Endometrial microvascular endothelial cells (primary cell): ENCODE data around the gene ZNF544. TPM values are rescaled to one million over a fixed set of nuclear protein-coding genes. Genes with fewer than 3 reads are reported as not detected.
"Not testable (repeated sequence)": the region's sequence is repeated elsewhere in the genome, so short reads cannot be mapped to it uniquely, and the experiment has no call there.

Experiments
- in situ Hi-C: cut with HindIII; loops from 2 replicates; pipeline ENCODE4 v1.10.0; 2017; ENCODE audit warnings: low sequenced_read_pairs, low pct_unique_long_range_greater_than_20kb; ENCODE audit errors: inconsistent ontology term
- total RNA-seq: library from RNA; depleted of rRNA; stranded (reverse); fragments of >200 nt; gene quantifications from one replicate; pipeline ENCODE4 v1.2.3, GENCODE V29; 2015; ENCODE audit errors: inconsistent ontology term

ZNF544 gene
- total RNA-seq, 1 donor from 2014 or later: 59.2 TPM

DNA sequence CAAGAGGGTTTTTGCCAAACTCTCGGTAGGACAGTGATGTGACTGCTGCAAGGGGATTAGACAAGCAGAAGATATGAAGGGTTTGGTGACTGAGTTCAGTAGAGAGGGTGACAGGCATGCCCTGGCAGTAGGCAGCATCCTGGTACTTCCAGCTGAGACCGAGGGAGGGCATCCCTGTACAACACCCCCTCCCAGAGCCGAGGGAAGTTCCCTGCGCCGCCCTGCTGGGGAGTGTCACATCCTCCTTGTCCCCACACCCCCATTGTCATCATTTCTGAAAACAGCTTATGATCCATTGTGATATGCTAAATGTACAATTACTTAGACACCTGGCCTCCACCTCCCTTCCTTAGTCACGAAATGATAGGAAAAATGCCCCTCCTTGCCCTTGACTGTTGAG lies 14.6 kb downstream of the ZNF544 start:
- in situ Hi-C loops: no loop called here

DNA sequence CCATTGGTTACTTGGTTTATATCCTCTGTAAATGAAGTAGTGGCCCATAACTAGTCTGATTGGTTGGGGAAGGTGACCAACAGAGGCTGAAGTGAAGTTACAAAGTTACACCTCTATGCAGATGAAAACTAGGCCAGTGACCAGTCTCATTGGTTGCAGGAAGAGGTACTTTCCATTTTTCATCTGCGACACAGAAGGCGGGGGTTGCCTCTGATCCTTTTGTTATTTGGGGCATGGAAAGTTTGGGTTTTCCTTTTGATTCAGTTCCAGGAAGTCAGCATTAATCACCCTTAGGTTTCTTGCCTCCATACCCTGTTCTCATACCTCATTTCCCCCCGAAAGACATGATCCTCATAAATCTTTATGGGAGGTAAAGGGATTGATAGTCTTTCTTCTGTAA lies 20.2 kb downstream of the ZNF544 start:
- in situ Hi-C loops: no loop called here

DNA sequence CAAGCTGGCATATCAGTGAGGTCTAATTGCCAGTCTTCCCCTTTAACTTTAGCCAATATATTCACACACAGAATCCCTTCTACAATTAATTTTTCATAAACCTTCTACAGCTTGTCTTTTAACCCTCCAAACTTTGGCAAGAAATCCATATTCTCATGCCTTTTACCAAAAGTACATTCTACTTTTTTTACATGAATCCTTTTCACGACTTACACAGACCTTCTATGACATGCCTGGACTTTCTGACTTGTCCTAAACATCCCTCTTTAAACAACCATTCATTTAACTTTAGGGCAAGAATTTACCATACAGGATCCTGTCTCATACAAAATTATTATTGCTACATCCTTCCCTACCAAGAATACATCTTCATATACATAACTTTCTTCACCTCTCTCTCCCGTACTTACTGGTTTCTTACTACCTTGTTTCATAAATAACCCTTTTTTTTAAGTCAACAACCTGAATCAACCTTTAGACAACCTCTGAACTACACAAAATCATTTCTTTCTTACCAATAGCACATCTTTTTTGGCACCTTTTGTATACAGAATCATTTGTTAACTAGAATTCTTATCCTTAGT lies 23.5 kb downstream of the ZNF544 start:
- in situ Hi-C loops: no loop called here

DNA sequence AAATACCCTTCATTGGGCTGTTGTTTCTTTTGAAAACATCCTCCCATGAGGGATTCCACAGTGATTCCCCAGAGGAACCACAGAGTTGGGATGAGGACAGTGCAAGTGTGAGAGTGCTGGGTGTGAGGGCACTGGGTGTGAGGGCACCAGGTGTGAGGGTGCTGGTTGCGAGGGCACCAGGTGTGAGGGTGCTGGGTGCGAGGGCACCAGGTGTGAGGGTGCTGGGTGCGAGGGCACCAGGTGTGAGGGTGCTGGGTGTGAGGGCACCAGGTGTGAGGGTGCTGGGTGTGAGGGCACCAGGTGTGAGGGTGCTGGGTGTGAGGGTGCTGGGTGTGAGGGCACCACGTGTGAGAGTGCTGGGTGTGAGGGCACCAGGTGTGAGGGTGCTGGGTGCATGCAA lies 29.5 kb downstream of the ZNF544 start:
- in situ Hi-C loops: not testable (repeated sequence)

DNA sequence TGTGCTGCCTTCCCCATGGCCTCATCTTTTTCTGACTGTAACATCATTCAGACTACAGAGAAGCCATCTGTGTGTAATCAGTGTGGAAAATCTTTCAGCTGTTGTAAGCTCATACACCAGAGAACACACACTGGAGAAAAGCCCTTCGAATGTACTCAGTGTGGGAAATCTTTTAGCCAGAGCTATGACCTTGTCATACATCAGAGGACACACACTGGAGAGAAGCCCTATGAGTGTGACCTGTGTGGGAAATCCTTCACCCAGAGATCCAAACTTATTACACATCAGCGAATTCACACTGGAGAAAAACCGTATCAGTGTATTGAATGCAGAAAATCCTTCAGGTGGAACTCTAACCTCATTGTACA lies 32.9 kb downstream of the ZNF544 start:
- in situ Hi-C loops: no loop called here

DNA sequence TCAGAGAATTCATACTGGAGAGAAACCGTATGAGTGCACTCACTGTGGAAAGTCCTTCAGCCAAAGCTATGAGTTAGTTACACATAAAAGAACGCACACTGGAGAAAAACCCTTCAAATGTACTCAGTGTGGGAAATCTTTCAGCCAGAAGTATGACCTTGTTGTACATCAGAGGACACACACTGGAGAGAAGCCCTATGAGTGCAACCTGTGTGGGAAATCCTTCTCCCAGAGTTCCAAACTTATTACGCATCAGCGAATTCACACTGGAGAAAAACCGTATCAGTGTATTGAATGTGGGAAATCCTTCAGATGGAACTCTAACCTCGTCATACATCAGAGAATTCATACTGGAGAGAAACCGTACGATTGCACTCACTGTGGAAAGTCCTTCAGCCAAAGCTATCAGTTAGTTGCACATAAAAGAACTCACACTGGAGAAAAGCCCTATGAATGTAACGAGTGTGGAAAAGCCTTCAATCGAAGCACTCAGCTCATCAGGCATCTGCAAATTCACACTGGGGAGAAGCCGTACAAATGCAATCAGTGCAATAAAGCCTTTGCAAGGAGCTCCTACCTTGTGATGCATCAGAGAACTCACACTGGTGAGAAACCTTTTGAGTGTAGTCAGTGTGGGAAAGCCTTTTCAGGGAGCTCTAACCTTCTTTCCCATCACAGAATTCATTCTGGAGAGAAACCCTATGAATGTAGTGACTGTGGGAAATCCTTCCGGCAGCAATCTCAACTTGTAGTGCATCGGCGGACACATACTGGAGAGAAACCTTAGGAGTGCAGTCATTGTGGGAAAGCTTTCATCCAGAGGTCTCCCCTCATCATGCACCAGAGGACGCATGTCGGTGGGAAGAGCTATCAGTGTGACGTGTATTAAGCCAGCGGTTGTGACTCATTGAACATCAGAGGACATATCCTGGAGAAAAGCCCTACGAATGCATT lies 33.5 kb downstream of the ZNF544 start:
- in situ Hi-C loops: no loop called here

DNA sequence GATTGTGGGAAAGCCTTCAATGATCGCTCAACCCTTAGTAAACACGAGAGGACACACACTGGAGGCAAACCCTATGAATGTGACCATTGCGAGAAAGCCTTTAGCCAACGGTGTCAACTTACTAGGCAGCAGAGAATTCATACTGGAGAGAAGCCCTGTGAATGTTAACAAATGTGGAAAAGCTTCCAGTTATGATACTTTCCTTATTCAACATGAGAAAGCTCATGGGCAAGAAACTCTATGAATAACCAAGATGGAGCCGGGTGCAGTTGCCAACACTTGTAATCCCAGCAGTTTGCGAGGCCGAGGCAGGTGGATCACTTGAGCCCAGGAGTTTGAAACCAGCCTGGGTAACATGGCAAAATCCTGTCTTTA lies 34.2 kb downstream of the ZNF544 start:
- in situ Hi-C loops: no loop called here

DNA sequence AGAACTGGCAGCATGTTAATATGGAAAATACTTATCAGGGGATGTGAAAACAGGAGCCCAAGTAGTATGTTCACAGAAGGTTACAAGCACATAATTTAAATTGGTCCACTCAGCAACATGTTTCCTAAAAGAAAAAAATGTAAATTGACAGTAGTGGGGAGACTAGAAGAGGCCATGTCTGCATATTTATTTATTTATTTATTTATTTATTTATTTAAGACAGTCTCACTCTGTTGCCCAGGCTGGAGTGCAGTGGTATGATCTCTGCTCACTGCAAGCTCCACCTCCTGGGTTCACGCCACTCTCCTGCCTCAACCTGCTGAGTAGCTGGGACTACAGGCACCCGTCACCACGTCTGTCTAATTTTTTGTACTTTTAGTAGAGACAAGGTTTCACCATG lies 36.4 kb downstream of the ZNF544 start:
- in situ Hi-C loops: no loop called here

DNA sequence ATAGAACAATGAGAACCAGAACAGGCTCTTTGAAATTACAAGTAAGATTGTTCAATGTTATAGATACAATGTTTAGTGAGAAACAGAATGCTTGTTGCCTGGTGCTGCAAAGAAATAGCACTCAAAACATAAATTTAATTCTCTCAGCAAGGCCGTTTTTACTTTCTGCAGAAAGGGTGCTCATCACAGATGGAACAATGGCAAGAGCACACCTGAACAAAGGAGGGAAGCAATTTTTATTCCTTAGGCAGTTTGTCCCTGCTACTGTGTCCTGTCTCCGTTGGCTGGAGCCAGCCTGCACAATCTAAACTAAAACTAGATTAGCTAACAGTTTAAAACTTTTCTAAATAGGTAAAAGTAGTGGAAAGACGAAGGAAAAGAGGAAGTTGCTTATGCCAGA lies 39.6 kb downstream of the ZNF544 start:
- in situ Hi-C loops: no loop called here

DNA sequence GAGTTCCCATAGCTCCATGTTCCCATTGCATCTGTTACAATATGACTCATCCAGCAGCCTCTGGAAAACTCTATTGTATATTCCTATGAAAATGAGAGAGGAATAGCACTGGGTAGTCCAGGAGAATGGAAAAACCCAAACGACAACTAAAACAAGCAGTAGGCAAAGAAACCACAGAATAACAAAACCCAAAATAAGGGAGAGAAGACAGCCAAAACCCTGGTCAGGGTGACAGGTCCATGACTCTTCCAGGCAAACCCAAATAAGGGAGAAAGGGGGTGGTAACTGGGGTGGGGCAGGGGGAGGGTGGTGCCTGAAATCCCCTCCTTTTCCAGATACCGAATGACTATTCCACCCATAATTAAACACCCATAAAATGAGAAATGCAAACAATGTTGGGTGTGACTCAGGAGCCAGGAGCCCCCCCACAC lies 46.1 kb downstream of the ZNF544 start:
- in situ Hi-C loops: loop anchor here (10.0 kb wide), 1 partner anchor 50 kb away; the partner anchor contains the start of gene ZNF544

DNA sequence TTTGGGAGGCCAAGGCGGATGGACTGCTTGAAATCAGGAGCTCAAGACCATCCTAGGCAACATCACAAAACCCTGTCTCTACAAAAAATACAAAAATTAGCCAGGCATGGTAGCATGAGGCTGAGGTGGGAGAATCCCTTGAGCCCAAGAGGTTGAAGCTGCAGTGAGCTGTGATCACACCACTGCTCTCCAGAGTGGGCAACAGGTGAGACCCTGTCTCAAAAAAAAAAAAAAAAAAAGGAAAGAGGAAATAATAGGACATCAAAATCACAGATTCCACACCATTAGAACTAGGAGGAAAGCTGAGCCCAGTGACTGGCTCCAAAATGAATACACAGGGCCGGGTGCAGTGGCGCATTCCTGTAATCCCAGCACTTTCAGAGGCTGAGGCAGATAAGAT lies 46.9 kb downstream of the ZNF544 start:
- in situ Hi-C loops: loop anchor here (10.0 kb wide), 1 partner anchor 51 kb away; the partner anchor contains the start of gene ZNF544

DNA sequence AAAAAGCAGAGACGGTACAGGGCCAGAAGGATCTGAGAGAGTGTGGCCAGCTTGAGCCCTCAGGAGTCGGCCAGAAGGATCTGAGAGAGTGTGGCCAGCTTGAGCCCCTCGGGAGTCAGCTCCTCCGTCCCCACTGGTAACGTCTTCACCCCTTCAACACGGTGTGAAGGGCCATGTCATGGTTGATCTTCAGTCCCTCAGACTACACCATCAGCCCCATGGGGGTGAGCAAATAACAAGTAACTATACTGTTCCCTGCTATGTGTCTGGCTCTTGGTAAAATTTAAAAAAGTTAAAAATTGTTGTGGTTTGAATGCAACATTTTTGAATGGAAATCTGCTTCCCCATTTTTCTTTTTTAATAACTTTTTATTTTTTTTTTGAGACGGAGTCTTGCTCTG lies 48.5 kb downstream of the ZNF544 start:
- in situ Hi-C loops: loop anchor here (10.0 kb wide), 1 partner anchor 52 kb away; the partner anchor contains the start of gene ZNF544

DNA sequence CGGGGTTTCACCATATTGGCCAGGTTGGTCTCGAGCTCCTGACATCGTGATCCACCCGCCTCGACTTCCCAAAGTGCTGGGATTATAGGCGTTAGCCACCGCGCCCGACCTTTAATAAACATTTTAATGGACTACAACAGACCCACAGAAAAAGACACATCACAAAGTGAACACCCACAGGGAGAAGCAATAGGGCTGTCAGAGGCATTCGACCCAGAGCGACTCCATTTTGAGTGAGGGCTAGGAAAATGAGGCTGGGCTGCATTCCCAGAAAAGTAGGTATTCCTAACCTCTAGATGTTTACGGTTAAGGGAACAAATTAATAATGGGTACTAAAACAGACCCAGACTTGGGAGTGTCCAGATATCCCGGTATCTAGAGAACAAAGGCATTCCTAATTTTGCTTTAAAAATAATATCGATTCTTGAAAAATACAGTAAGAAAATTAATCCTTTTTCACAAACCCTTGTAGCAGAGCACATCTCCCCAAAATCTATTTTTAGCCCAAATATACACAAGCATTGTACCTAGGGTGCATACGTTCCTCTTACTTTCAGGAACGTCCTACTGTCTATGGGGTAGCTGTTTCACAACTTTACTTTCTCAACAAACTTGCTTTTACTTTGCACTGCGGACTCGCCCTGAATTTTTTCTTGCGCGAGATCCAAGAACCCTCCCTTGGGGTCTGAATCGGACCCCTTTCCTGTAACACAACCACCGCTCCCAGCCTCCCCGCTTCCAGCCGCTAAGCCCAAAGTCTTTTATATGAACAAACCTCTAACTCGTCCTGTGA lies 49.2 kb downstream of the ZNF544 start:
- in situ Hi-C loops: loop anchor here (10.0 kb wide), 1 partner anchor 53 kb away; the partner anchor contains the start of gene ZNF544

DNA sequence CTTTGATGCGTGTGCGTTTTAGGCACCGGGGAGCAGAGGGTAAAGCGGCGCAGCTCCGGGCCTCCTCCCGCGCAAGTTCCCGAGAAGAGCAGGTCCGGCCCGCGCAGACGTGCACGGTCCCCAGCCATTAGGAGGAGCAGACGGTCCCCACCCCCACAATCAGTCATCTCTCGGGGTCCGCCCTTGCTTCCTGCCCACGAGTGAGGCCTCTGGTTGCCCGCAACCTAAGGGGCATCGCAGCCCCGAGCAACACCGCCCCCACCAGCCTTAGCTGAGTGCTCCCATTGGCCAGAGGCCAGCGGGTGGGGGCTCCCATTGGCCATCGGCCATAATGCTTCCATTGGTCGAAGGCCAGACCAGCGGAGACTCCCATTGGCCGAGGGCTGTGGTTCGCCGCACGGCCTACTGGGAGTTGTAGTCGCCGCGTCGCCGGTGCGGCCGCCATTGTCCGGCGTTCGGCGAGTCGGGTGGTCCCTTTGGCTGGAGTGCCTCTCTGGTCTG lies 49.9 kb downstream of the ZNF544 start, which contains the start of gene ZNF8:
TSS of gene ZNF8 (plus strand) at position 415 of the 501 bp plus-strand sequence. CDS start 127 bp downstream, outside the sequence.
- in situ Hi-C loops: loop anchor here (10.0 kb wide), 1 partner anchor 54 kb away; the partner anchor contains the start of gene ZNF544

DNA sequence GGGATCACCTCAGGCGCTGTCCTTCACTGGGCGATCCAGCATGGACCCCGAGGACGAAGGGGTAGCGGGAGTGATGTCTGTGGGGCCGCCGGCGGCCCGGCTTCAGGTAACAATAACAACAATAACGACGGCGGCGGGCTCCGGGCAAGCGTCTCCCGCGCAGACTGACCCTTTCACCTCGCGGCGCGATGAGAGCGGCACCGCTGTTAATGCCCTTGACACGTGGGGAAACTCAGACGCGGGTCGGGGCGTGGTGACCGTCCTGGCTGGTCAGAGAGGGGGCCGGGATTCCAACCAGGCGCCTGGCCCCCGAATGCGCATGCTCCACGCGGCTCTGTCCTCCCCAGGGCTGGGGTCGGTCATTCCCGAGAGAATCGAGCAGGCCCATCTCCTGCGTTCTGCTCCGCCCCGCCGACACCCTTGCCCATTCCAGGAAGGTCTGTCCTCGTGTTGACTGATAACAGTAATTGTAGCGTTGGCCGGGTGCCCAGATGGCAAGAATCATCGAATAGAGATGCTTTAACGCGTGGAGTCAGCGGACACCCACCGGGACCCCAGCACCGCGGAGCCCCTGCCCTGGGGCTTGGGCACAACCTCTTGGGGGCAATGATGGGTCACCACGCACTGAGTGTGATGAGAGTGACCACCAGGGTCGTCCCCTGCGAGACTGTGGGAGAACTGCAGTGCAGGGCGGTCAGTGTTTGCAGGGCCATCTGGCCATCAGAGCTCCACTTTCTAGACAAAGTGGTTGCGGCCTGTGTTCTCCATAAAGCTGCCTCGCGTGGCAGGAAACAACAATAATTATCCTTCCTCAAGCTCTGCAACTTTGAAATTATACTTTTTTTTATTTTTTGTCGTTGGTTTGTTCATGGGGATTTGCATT lies 50.6 kb downstream of the ZNF544 start:
- in situ Hi-C loops: loop anchor here (10.0 kb wide), 1 partner anchor 54 kb away; the partner anchor contains the start of gene ZNF544

DNA sequence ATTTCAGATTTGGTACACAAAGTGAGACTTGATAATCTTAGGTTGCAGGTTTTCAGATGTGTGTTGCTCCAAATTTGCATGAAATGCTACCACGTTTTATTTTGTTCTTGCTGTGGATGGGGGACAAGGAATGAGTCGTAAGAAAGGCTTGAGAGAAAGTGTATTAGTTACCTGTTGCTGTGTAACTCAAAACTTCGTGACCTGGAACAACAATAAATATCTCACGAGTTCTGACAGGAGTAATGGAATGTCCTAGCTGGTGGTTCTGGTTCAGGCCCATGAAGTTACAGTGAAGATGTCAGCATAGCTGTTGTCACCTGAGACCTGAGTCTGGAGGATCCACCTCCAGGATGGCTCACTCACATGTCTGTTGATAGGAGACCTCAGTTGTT lies 51.2 kb downstream of the ZNF544 start:
- in situ Hi-C loops: loop anchor here (10.0 kb wide), 1 partner anchor 55 kb away; the partner anchor contains the start of gene ZNF544

DNA sequence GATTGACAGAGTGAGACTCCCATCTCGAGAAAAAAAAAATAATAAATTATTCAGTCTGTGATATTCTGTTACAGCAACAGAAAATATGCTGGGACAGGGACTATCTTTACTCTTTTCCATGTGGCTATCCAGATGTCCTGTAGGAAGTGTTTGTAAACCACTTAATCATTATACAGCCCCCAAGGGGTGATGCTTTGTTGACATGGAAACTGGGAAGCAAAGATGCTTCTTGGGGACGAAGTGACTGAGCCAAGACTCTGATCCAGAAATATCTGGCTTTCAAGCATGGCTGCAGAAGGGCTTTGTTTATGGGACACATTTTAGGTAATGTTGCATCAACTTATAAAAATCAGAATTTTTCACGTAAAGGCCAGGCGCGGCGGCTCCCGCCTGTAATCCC lies 55.5 kb downstream of the ZNF544 start:
- in situ Hi-C loops: no loop called here

DNA sequence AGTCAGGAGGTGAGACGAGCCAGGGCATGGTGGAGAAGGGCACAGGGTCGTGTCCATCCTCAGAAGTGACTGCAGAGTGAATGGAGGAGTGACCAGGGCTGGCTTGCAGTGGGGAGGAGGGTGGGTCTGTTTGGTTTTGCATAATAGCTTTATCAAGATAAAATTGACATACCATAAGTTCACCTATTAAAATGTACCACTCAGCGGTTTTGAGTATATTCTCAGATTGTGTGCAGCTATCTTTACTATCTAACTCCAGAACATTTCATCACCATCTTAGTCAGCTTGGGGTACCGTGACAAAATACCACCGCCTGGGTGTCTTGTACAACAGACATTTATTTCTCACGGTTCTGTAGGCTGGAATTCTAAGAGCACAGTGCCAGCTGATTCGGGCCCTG lies 63.2 kb downstream of the ZNF544 start:
- in situ Hi-C loops: no loop called here
